ENCODE data around the gene POMP.

GRCh38 chr13:28707629-28708427 lies 48.9 kb downstream of the POMP start:
- TF ChIP-seq FOXJ3 (CRISPR knock-in tag; IDR thresholded peaks at IDR 0.05): no peak
- TF ChIP-seq CTCF (IDR thresholded peaks at IDR 0.05): no peak
- TF ChIP-seq TCF12 (IDR thresholded peaks at IDR 0.05): peak; percentile 80
- peak in 1 of 2 experiments; percentile 8; a peak in 1 of 4 replicates for TF ChIP-seq EP300 (IDR thresholded peaks at IDR 0.05; ENCODE audit: borderline replicate concordance in 1 of 2, low read depth in 1 of 2, low read length in 1 of 2)
- no peak for TF ChIP-seq SIN3A (IDR thresholded peaks at IDR 0.05; ENCODE audit: borderline replicate concordance, low read depth, low read length)
- no peak for TF ChIP-seq RFX5 (IDR thresholded peaks at IDR 0.05; ENCODE audit: low read length)
- TF ChIP-seq, protein P1, sequence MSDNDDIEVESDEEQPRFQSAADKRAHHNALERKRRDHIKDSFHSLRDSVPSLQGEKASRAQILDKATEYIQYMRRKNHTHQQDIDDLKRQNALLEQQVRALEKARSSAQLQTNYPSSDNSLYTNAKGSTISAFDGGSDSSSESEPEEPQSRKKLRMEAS (IDR thresholded peaks at IDR 0.05; ENCODE audit: low read depth): 0 out of 2 replicates have a peak, but pooled peaks have one; percentile 30

All from SK-N-SH (cell line).